NK-92 (cell line): Measurements from ENCODE around the gene LGALS7B.
"Not testable (repeated sequence)": the region's sequence is repeated elsewhere in the genome, so short reads cannot be mapped to it uniquely, and the experiment has no call there.

Source experiments
- DNase-seq: peaks from one replicate; lab custom pipeline; 2025; ENCODE audit not compliant: unreplicated experiment; lab: John Stamatoyannopoulos, UW

LGALS7B gene

DNA sequence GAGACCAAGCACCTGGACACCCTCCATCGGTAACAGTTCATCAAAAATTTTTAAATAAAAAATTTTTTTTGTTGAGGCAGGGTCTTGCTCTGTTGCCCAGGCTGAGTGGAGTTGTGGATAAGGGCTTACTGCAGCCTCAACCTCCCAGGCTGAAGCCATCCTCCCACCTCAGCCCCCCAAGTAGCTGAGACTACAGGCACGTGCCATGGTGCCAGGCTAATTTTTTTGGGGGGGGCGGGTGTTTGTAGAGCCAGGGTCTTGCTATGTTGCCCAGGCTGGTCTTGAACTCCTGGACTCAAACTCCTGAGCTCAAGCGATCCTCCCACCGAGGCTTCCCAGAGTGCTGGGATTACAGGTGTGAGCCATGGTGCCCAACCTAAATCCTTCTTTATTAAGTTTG, 4.7 kb downstream of the LGALS7B start:
- no peak for DNase-seq

DNA sequence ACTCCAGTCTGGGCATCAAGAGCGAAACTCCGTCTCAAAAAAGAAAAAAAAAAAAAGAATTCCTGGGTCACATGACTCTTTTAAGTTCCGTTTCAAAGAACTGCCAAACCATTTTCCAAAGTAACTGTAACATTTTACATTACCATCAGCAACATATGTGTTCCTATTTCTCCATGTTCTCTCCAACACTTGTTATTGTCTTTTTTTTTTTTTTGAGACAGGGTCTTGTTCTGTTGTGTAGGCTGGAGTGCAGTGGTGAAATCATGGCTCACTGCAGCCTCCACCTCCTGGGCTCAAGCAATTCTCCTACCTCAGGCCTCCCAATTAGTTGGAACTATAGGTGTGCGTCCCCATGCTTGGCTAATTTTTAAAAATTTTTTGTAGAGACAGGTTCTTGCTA, 6.5 kb downstream of the LGALS7B start:
- no peak for DNase-seq

DNA sequence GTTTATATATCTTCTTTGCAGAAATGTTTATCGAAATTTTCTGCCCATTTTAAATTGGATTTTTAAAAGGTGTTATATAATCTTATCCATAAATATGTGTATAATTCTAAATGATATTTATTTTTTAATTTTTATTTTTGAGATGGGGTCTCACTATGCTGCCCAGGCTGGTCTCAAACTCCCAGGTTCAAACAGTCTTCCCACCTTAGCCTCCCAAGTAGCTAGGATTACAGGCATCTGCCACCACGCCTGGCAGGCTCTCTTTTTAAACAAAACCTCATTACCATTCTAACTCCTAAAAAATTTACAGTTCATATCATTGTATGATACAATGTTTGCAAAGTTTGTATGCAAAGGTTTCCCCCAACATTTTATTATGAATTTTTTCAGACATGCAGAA, 7.2 kb downstream of the LGALS7B start:
- DNase-seq: no peak

DNA sequence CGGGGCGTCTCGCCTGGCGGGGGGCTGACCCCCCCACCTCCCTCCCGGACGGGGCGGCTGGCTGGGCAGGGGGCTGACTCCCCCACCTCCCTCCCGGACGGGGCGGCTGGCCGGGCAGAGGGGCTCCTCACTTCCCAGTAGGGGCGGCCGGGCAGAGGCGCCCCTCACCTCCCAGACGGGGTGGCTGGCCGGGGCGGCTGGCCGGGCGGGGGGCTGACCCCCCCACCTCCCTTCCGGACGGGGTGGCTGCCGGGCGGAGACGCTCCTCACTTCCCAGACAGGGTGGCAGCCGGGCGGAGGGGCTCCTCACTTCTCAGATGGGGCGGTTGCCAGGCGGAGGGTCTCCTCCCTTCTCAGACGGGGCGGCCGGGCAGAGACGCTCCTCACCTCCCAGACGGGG, 8.8 kb downstream of the LGALS7B start:
- not testable (repeated sequence) for DNase-seq

DNA sequence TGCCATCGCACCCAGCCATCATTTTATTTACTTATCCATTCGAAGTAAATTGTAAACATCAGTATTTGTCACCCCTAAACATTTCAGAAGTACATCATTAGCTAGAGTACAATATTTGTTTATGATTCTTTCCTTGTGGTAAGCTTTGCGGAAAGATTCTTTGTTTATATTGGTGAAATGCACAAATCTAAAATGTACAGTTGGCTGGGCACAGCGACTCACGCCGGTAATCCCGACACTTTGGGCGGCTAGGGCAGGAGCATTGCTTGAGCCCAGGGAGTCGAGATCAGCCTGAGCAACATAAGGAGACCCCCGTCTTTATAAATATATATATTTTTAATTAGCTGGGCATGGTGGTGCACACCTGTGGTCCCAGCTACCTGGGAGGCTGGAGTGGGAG, 10.1 kb downstream of the LGALS7B start:
- DNase-seq: no peak

DNA sequence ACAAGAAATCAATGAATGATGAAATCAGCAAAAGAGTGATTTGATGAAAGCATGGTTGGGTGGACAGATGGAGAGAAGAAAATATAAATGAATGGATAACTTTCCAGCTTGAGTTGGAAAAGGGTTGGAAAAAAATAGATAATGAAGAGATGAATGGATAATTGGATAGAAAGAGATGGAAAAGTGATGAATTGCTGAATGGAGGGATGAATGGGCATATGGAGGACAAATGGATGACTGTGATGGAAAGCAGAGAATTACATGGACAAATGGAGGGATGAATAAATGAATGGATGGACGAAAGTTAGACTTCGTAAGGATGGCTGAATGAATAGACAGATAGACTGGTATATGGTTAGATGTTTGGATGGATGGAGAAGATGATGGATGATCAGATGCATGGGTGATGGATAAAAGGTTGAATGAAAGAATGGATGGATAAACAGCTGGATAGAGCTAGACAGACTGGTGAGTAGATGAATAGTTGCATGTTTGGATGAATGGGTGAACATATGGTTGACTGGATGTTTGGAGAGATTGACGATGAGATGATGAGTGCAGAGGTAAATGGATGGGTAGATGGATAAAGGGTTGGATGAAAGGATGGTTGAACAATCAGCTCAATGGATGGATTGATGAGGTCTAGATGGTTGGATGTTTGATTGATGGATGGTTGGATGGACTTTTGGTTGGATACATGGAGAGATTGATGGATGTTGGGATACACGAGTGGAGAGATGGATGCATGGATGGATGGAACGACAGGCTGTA, 11.8 kb downstream of the LGALS7B start:
- no peak for DNase-seq

DNA sequence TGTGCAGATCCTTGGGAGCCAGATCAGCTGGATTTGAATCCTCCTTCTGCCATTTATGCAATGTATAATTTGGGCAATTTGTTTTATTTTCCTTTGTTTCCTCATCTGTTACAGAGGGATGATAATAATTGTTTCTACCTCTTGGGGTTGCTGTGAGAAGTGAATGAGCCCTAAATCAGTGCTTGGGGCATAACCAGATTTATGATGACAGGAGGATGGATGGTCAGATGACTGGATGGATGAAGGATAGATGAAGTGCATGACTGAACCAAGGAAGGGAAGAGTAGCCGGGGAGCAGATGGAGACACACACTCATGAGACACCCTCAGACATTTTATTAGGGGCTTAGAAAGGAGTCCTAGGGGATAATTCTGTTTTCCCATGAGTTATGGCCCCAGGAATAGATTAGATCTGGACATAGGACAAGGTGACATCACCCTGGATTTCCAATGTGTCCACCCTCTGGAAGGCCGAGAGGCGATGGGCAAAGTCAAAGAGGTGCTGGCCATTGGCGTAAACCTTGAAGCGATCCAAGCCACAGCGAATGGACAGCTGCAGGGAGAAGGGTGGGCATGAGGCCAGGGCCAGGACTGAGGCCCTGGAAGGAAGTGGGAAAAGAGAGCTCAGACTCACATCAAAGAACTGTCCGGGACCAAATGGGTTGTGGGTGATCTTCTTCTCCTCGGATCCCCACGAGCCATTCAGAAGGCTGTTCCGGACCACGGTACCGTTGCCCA, 12.5 kb downstream of the LGALS7B start:
- no peak for DNase-seq

DNA sequence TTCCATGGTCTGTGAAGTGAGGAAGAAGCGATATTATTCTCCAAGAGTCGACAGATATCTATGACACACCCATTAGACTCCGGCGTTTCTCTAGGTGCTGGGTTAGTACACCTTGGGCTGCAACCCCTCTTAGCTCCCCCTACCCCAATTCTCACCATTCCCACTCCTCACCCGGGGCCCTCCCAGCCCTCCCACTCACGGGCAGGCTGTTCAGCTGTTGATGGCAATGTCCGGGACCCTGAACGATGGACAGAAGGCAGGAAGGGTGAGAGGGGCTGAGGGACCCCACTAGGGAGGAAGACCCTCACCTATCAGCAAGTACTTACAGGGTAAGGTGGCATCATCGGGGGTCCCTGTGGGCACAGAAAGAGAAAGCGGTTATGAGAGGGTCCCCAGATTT, 14.5 kb downstream of the LGALS7B start:
- DNase-seq: no peak

DNA sequence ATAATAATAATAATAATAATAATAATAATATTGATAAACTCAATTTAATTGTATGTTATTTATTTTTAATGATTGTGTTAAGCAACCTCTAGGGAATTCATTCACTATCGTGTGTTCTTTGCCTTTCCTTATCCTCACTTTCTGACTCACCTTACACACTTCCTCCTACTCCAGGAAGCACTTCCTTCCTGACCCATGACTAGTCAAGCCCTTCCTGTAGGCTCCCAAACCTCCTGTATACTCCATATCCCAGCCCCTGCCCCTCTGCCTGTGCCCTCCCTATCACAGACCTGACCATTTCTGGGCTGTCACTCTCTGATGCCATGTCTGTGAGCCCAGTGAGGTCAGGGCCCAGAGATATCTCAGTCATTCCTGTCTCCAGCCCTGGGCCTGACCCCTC, 16.2 kb downstream of the LGALS7B start:
- DNase-seq: no peak

DNA sequence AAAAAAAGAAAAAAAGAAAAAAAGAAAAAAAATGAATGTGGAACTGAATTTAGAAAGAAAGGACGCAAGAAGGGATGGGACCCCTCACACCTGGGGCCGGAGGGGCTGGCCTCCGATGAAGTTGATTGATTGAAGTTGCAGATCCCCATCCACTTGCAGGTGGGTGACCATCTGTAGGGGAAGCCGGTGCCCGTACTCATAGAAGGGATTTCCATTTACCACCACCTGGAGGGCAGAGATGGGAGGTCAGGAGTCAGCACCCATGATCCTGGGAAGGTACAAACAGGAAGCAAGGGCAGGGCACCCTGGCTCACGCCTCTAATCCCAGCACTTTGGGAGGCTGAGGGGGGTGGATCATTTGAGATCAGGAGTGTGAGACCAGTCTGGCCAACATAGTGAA, 17.4 kb downstream of the LGALS7B start:
- DNase-seq: no peak

DNA sequence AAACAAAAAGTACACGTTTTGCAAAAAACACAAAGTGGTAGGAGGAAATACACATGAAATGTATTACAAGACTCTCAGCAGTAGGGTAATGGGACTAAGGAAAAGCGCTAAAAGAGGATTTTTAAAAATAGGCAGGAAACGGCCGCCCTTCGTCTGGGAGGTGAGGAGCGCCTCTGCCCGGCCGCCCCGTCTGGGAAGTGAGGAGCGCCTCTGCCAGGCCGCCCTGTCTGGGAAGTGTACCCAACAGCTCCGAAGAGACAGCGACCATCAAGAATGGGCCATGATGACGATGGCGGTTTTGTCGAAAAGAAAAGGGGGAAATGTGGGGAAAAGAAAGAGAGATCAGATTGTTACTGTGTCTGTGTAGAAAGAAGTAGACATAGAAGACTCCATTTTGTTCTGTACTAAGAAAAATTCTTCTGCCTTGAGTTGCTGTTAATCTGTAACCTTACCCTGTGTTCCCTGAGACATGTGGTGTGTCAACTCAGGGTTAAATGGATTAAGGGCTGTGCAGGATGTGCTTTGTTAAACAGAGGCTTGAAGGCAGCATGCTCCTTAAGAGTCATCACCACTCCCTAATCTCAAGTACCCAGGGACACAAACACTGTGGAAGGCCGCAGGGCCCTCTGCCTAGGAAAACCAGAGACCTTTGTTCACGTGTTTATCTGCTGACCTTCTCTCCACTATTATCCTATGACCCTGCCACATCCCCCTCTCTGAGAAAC, 18.5 kb downstream of the LGALS7B start:
- not testable (repeated sequence) for DNase-seq

DNA sequence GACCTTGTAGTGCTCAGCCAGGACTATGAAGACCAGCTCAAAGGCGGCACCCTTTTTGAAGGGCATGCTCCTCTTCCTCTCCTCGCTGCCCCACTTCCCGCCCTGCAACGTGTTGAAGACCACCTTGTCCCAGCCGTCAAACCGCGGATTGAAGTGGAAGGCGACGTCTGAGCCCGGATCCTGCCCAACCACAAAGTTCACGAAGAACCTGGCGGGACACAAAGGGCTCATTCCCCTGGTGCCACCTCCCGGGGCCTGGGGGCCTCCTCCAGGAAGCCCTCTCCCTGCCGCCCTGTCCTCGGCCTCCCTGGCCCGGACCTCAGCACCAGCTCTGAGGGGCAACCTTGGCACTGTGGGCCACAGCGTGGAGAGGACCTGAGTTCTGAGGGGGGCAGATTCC, 19.7 kb downstream of the LGALS7B start:
- no peak for DNase-seq

DNA sequence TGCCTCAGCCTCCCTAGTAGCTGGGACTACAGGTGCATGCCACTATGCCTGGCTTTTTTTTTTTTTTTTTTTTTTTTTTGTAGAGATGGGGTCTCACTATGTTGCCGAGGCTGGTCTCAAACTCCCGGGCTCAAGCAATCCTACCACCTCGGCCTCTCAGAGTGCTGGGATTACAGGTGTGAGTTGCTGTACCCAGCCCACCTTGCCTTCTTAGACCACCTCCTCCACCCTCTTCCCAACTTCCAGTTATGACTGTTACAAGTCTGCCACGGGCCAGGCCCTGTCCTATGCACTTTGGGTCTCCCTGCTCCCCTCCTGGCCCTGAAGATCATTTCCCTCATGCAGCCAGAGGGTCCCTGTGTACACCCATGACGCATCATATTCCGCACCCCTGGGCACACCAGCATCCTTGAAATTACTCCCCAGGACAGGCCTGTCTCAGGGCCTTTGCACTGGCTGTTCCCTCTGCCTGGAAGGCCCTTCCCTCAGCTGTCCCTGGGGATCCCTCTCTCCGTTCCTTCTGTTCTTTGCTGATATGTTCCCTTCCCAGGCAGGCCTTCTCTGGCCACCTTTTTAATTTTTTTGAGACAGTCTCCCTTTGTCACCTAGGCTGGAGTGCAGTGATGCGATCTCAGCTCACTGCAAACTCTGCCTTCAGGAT, 20.7 kb downstream of the LGALS7B start:
- DNase-seq: no peak

DNA sequence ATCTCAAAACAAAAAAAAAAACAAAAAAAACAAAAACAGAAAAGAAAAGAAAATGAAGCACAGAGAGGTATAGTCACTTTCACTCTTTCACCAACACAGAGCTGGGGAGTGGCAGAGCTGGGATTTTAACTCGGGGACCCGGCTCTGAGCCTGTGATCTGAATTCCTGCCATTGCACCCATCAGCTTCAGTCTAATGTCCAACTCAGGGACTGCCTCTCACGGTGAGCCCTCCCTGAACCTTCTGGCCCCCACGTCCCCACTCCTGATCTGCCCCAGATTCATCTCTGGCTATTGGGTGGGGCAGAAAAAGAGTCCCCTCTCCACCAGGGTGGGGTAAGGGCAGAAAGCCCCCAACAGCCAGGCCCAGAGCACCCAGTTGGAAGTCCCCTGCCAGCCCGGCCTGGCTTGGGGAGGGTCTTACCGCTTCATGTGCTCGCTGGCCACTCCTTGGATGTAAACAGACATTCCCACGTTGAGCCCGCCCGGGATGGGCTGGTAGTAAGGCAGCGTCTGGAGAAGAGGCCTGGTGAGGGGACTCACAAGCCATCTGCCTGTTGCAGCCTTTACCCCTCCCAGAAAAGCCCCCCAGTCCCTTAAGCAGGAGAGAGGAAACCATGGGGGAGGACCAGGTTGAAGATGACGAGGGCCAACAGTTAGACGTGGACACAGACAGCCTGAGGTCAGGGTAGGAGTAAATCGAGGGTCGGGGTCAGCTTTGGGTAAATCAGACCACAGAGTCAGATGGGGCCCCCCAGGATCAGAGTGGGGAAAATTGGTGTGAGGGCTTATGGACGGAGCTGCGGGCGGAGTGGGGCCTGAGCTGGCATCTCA, 23.2 kb downstream of the LGALS7B start:
- no peak for DNase-seq

DNA sequence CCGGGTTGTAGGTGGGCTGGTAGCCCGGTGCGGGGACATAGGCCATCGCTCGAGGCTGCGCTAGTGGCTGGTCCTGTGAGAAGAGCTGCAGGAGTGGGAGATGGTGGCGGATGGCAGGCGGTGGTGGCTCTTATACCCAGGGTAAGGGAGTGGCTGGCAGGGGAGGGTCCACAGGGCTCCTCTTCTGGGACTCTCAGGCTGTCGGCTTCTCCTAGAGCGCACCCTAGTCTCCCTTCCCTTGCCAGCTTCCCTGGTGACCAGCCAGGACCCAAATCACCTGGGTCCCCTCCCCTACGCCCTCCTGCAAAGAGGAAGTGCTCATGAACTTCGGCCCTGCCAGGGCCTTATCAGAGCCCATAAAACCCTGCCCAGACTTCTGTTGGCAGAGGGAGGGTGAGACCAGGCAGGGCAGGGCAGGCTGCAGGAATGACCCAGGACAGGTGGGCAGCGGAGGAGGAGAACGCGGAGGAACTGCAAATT, 23.9 kb downstream of the LGALS7B start, which contains the start of gene LGALS4:
LGALS4 (minus strand) TSS at position 105 of the 480 bp plus-strand sequence; CDS start at position 46, 59 bp downstream.
- DNase-seq: no peak

DNA sequence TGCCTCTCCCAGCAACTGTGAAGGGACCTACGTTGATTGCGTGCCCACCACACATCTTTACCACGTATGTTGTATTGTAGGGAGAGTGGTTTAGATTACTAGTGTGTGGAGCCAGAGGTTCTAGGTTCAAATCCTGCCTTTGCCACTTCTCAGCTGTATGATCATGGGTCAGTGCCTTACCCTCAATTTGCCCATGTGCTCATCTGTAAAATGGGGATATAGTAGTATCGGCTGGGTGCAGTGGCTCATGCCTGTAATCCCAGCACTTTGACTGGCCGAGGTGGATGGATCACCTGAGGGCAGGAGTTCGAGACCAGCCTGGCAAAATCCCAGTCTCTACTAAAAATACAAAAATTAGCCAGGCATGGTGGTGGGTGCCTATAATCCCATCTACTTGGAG, 24.3 kb downstream of the LGALS7B start:
- DNase-seq: no peak

DNA sequence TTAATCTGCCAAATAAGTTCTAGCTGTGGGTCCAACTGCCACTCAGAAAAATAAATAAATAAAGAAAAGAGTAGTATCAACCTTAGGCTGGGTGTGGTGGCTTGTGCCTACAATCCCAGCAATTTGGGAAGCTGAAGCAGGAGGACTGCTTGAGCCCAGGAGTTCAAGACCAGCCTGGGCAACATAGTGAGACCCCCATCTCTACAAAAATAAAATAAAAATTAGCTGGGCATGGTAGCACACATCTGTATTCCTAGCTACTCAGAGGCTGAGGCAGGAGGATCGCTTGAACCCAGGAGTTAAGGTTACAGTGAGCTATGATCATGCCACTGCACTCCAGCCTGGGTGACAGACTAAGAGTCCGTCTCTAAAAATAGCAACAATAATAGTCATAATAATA, 24.9 kb downstream of the LGALS7B start:
- not testable (repeated sequence) for DNase-seq

DNA sequence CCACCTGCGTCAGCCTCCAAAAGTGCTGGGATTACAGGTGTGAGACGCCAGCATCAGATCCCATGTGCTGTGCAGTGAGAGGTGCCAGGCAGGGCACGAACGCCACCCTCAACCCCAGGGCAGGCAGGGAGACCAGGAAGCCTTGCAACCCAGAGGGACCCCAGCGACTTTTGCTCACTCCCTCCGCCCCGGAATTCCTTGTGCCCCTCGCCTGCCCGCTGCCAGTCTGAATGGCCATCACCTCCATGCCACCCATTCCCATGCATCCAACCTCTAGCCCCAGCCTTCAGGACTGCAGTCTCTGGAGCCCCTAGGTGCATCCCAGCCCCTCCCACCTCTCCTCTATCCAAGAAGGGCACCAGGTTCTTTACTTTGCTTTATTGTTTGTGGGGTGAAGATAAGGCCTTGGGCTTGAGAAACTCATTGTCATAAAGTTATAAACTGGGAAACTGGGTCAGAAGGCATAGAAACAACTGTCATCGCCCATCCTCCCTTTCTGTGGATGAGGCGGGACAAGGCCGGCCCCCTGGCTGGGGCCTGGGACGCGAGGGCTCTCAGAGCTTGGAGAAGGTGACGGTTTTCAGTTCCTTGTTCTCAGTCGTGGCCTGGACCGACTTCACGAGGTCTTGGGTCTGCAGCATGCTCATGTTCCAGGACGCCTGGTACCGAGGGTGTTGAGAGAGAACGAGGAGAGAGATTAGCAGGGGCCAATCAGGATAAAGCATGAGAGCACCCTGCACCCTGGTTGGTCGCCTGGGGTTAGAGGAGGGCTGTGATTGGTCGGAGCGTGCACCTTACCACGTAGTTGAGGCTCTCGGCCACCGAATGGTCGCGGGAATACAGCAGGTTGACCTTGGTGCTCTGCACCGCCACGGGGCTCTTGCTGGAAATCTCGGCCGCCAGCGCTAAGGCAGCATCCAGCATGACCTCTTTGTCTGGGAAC, 26.3 kb downstream of the LGALS7B start:
- no peak for DNase-seq

DNA sequence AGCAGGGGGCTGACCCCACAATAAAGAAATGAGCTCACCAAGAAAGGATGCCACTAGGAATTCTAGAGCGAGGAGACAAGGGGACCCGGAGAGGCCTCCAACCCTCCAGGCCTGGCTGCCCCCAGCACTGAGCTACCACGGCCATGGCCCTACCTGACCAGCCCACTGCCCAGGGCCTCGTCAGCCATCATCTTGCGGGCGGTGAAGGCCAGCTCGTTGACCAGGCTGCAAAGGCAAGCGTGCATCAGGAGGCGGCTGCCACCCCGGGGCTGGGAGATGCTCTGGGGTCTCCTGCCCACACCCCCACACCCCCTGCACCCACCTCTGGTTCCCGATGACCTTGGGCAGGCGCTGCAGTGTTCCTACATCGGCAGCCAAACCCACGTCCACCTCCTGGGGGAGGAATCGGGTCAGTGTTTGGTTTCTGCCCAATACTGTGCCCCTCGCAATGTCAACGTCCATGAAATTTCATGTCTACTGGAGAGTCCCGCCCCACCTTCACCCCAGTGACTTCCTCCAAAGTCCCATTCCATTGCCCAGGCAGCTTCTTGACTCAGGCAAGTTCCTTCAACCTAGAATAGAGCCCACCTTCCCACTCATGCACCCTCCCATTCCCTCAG, 27.2 kb downstream of the LGALS7B start:
- no peak for DNase-seq
